ENCODE results near the gene GPSM1. TPM values are rescaled to one million over a fixed set of nuclear protein-coding genes. Genes with fewer than 3 reads are reported as not detected.
"Not testable (repeated sequence)": the region's sequence is repeated elsewhere in the genome, so short reads cannot be mapped to it uniquely, and the experiment has no call there.

The GPSM1 gene
- total and polyA plus RNA-seq, 4 donors: 12.6 to 41.6 (median 22.7) TPM

DNA sequence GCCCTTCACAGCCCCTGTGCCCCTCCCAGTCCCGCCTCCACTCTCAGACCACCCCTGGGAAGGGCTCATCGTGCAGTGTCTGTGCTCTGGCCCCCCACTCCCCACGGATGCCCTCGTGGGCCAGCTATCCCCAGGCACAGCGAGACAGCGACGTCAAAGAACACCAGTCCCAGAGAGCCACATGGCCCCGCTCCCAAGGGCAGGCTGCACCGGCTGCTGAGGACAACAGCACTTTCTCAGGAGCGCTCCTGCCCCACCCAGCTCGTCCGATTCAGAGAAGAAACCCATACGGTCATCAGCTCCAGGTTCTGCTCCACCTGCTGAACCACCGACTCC, 77.4 kb downstream of the GPSM1 start:
- no peaks in the 10 kb centered on the region for H3K9me3 ChIP-seq (ENCODE audit: control insufficient read depth in 4 of 4, insufficient read depth in 3 of 4, low read length in 3 of 4)
- H3K36me3 ChIP-seq (ENCODE audit: control insufficient read depth in 4 of 4, insufficient read depth in 4 of 4, low read length in 4 of 4): peaks cover 0 to 29% (median 7%) of the 10 kb centered on the region in 4 donors
- H3K27me3 ChIP-seq (ENCODE audit: control insufficient read depth in 3 of 3, insufficient read depth in 3 of 3, low read length in 2 of 3): no peaks in the 10 kb centered on the region
- DNase-seq (no peak), ATAC-seq (ENCODE audit: insufficient read depth, low FRiP score) (no peak)
- H3K4me3 ChIP-seq: no peak overlapping the region
- TF ChIP-seq, protein P1, sequence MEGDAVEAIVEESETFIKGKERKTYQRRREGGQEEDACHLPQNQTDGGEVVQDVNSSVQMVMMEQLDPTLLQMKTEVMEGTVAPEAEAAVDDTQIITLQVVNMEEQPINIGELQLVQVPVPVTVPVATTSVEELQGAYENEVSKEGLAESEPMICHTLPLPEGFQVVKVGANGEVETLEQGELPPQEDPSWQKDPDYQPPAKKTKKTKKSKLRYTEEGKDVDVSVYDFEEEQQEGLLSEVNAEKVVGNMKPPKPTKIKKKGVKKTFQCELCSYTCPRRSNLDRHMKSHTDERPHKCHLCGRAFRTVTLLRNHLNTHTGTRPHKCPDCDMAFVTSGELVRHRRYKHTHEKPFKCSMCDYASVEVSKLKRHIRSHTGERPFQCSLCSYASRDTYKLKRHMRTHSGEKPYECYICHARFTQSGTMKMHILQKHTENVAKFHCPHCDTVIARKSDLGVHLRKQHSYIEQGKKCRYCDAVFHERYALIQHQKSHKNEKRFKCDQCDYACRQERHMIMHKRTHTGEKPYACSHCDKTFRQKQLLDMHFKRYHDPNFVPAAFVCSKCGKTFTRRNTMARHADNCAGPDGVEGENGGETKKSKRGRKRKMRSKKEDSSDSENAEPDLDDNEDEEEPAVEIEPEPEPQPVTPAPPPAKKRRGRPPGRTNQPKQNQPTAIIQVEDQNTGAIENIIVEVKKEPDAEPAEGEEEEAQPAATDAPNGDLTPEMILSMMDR (IDR thresholded peaks at IDR 0.05; ENCODE audit: control extremely low read depth, extremely low read depth): no peak
- WGBS, 2 donors: 90 to 96% methylated on average over 14 of the region's 14 CpGs
- no peak overlapping the region for H3K9ac ChIP-seq (ENCODE audit: insufficient read depth in 1 of 2, low read length in 2 of 2)
- H3K4me1 ChIP-seq (ENCODE audit: control insufficient read depth in 5 of 5, insufficient read depth in 5 of 5, low read length in 5 of 5): peaks cover 0 to 10% (median 0%) of the 10 kb centered on the region in 5 donors
- H3K27ac ChIP-seq (ENCODE audit: low read depth in 1 of 2, low read length in 1 of 2): no peak overlapping the region

DNA sequence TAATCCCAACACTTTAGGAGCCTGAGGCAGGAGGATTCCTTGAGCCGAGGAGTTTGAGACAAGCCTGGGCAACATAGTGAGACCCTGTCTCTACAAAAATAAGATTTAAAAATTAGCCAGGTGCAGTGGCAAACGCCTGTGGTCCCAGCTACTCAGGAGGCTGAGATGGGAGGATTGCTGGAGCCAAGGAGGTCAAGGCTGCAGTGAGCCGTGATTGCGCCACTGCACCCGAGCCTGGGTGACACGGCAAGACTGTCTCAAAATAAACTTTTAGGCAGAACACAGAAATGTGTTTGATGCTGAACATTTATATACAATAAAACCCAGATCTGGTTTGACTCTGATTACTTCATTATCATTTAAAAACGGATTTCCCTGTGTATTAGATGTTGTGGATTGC, 78.1 kb downstream of the GPSM1 start:
- DNase-seq: no peak
- H3K4me1 ChIP-seq (ENCODE audit: control insufficient read depth in 5 of 5, insufficient read depth in 5 of 5, low read length in 5 of 5): peaks cover 0 to 8% (median 0%) of the 10 kb centered on the region in 5 donors
- H3K27me3 ChIP-seq (ENCODE audit: control insufficient read depth in 3 of 3, insufficient read depth in 3 of 3, low read length in 2 of 3): no peaks in the 10 kb centered on the region
- H3K9ac ChIP-seq (ENCODE audit: insufficient read depth in 1 of 2, low read length in 2 of 2): no peak overlapping the region
- H3K9me3 ChIP-seq (ENCODE audit: control insufficient read depth in 4 of 4, insufficient read depth in 3 of 4, low read length in 3 of 4): no peaks in the 10 kb centered on the region
- no peak for ATAC-seq (ENCODE audit: insufficient read depth, low FRiP score)
- TF ChIP-seq, protein P1 (IDR thresholded peaks at IDR 0.05; ENCODE audit: control extremely low read depth, extremely low read depth): no peak
- peaks cover 0 to 29% (median 7%) of the 10 kb centered on the region in 4 donors for H3K36me3 ChIP-seq (ENCODE audit: control insufficient read depth in 4 of 4, insufficient read depth in 4 of 4, low read length in 4 of 4)
- 81 to 91% methylated on average over 7 of the region's 7 CpGs for WGBS, 2 donors
- no peak overlapping the region for H3K27ac ChIP-seq (ENCODE audit: low read depth in 1 of 2, low read length in 1 of 2)
- H3K4me3 ChIP-seq: no peak overlapping the region

DNA sequence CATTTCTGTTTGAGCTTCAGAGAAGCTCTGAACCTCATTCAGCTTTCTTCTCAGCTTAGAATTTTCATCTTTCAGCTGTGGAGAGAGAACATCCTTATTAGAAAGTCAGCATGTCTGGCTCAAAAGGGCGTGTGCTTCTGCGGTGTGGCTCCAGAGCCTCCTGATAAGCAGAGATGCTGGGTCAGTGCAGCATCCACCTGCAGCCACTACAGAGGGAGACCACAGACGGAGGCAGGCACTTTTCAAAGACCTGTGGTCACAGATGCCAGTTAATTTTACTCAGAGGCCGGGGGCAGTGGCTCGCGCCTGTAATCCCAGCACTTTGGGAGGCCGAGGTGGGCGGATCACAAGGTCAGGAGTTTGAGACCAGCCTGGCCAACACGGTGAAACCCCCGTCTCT, 78.6 kb downstream of the GPSM1 start:
- H3K4me1 ChIP-seq (ENCODE audit: control insufficient read depth in 5 of 5, insufficient read depth in 5 of 5, low read length in 5 of 5); H3K27ac ChIP-seq (ENCODE audit: low read depth in 1 of 2, low read length in 1 of 2); H3K27me3 ChIP-seq (ENCODE audit: control insufficient read depth in 3 of 3, insufficient read depth in 3 of 3, low read length in 2 of 3); ATAC-seq (ENCODE audit: insufficient read depth, low FRiP score); H3K9ac ChIP-seq (ENCODE audit: insufficient read depth in 1 of 2, low read length in 2 of 2); H3K4me3 ChIP-seq; H3K9me3 ChIP-seq (ENCODE audit: control insufficient read depth in 4 of 4, insufficient read depth in 3 of 4, low read length in 3 of 4); DNase-seq: not testable (repeated sequence)
- 92 to 96% methylated on average over 10 of the region's 10 CpGs for WGBS, 2 donors
- peaks cover 0 to 29% (median 9%) of the 10 kb centered on the region in 4 donors for H3K36me3 ChIP-seq (ENCODE audit: control insufficient read depth in 4 of 4, insufficient read depth in 4 of 4, low read length in 4 of 4)

DNA sequence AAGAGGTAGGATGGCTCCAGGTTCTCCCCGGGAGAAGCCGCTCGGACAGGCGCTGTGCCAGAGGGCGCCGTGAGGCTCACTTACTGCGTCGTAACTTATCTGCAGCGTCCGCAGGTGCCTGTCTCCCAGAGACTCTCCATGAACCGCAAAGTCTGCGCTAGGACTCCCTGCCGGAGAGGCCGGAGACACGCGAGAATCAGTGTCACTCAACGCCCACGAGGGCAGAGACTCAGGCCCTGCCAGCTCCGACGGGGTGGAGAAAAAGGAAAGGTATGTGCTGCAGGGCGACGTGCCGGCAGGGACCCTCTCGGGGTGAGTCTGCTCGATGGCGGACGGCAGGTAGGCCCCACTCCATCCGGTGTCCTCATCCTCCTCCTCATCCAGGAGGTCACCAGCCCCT, 79.7 kb downstream of the GPSM1 start:
- not testable (repeated sequence) for H3K9ac ChIP-seq (ENCODE audit: insufficient read depth in 1 of 2, low read length in 2 of 2); H3K4me3 ChIP-seq; ATAC-seq (ENCODE audit: insufficient read depth, low FRiP score); H3K9me3 ChIP-seq (ENCODE audit: control insufficient read depth in 4 of 4, insufficient read depth in 3 of 4, low read length in 3 of 4); H3K27ac ChIP-seq (ENCODE audit: low read depth in 1 of 2, low read length in 1 of 2); H3K27me3 ChIP-seq (ENCODE audit: control insufficient read depth in 3 of 3, insufficient read depth in 3 of 3, low read length in 2 of 3); DNase-seq
- WGBS, 2 donors: 94 to 96% methylated on average over 28 of the region's 28 CpGs
- Histone ChIP-seq H3K36me3 (ENCODE audit: control insufficient read depth in 4 of 4, insufficient read depth in 4 of 4, low read length in 4 of 4) (peaks cover 0 to 29% (median 11%) of the 10 kb centered on the region in 4 donors), H3K4me1 (ENCODE audit: control insufficient read depth in 5 of 5, insufficient read depth in 5 of 5, low read length in 5 of 5) (peaks cover 0 to 19% (median 8%) of the 10 kb centered on the region in 5 donors)
